GM18868 (cell line): ENCODE results near the gene NRGN.

Experiments used
- ATAC-seq: cut with Tn5 transposase; IDR thresholded peaks from one replicate; pipeline ENCODE4 v1.9.1; 2021; ENCODE audit warnings: mild to moderate bottlenecking, moderate library complexity; ENCODE audit not compliant: unreplicated experiment

NRGN gene

DNA sequence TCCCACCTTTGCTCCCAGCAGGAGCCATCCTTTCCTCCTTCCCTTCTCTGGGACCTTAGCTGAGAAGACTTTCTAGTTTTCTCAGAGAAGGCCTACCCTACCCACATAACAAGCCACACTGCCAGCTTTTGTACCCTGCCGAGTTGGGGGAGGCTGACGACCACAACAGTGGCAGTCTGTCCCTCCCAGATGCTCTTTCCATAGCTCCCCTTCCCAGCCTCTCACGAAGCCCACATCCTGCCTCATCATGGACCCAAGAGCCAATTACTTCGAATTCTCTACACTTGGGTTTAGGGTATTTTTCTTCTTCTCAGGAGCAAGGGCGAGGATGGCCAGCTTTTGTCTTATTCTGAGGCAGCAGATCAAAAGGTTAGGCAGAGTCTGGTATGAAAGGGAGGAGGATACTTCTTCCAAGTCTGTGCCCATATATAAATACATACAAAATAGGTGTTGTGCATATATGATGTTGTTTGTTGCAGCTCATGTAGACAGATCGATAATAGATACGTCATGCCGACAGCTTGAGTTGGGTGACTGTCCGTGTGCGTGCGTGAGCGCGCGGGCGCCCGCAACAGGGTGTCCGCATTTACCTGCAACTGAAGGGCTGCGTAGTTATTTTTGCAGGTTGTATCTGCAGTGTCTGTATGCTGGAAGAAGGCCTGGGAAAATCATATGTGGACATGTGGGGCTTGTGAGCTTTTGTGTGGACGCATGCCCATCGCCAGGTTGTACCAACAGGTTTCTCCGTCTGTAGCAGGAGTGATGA, 846 bp upstream of the NRGN start:
- no peak for ATAC-seq

DNA sequence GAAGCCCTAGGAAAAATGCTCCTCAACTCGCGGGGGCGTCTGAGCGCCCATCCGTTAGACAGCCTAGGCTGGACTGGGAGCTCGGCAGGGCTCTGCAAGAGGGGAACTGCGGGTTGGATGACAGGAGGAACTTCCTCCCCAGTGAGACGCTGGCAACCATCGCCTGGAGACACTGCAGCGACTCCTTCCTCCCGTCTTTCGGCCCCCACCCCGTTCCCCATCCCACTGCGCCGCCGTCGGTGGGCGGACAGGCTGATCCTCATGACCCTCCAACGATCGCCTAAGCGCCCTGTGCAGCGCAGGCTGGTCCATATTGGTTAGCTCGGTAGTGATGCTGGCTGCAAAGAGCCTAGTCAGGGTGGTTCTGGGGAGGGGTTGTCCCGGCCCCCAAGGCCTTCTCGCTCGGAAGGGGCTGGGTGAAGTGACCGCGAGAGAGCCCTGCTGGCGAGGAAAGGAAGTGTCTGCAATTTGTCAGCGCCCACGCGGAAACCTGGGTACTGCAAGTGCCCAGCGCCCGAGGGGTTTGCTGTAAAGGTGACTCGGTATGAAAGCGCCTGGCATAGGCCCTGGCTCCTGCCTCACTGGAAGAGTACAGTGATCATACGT, 638 bp downstream of the NRGN start:
- ATAC-seq: peak; percentile 41

DNA sequence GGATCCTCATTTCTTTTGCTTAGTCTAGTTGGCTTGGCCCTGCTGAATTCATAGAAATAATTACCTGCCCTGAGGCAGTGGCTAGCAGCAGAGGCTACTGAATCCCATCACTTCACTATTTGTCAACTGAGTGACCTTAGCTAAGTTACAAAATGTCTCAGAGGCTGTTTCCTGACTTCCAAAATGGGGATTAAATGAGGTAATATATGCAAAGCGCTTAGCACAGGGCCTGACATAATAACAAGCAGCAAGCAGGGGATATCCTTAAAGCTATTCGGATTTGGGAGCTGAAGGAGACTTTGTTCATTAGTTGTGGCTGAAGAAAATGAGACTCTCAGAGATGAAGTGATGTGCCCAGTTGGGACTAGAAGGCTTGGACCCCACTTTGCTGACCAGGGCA, 2.8 kb downstream of the NRGN start:
- ATAC-seq: no peak

GRCh38 chr11:124743050-124743449, 3.3 kb downstream of the NRGN start:
- no peak for ATAC-seq

DNA sequence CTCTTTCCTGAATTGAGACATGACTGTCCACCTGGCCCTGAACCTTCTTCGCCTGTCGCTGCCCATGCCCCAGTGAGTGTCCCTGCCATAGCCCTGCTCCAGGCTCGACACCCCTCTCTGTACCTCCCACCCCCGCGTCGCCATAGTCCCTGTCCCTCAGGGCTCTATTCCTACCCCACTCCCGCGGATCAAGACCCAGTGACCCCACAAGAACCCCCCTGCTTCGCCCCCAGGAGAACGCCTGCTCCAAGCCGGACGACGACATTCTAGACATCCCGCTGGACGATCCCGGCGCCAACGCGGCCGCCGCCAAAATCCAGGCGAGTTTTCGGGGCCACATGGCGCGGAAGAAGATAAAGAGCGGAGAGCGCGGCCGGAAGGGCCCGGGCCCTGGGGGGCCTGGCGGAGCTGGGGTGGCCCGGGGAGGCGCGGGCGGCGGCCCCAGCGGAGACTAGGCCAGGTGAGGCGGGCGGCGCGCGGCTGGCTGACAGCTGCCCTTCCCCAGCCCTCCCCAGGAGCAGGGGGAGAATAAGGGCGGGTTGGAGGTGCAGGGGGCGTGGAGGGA, 5.6 kb downstream of the NRGN start:
- ATAC-seq: no peak

DNA sequence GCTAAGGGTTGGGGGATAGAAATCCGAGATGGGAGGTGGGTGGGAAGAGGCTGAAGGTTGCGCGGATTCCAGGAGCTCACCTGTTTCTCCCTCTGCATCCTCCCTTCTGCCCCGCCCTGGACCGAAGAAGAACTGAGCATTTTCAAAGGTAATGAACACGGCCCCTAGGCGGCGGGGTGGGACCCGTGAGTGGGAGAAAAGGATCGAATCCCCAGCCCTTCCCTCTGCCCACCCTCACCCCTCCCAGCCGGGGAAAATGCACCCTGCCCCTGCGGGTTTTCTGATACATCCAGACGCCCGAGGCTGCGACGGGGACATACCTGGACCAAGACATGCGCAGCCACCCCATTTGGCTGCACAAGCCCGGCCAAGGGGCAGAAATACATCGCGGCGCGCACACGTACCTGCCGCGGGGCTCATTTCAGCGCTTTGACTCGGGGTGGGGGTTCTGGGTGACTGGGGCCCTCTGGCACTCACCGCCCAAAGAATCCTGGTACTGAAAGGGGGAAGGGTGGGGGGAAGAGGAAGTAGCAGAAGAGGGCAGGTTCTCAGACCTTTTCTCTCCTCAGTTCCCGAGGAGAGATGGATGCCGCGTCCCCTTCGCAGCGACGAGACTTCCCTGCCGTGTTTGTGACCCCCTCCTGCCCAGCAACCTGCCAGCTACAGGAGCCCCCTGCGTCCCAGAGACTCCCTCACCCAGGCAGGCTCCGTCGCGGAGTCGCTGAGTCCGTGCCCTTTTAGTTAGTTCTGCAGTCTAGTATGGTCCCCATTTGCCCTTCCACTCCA, 6.3 kb downstream of the NRGN start:
- peak; percentile 30 for ATAC-seq

- ATAC-seq: peak; percentile 90
These were observed 7.0 kb downstream of the NRGN start for GRCh38 chr11:124746621-124747243.

- no peak for ATAC-seq
These were observed 7.8 kb downstream of the NRGN start for GRCh38 chr11:124747406-124748099.

GRCh38 chr11:124748100-124748418, 8.3 kb downstream of the NRGN start:
- no peak for ATAC-seq

- no peak for ATAC-seq
These were observed 9.0 kb downstream of the NRGN start for GRCh38 chr11:124748481-124749343.

- ATAC-seq: no peak
These were observed 10.2 kb downstream of the NRGN start for GRCh38 chr11:124749912-124750311.

- ATAC-seq: no peak
These were observed 11.6 kb downstream of the NRGN start for GRCh38 chr11:124751391-124751740.

DNA sequence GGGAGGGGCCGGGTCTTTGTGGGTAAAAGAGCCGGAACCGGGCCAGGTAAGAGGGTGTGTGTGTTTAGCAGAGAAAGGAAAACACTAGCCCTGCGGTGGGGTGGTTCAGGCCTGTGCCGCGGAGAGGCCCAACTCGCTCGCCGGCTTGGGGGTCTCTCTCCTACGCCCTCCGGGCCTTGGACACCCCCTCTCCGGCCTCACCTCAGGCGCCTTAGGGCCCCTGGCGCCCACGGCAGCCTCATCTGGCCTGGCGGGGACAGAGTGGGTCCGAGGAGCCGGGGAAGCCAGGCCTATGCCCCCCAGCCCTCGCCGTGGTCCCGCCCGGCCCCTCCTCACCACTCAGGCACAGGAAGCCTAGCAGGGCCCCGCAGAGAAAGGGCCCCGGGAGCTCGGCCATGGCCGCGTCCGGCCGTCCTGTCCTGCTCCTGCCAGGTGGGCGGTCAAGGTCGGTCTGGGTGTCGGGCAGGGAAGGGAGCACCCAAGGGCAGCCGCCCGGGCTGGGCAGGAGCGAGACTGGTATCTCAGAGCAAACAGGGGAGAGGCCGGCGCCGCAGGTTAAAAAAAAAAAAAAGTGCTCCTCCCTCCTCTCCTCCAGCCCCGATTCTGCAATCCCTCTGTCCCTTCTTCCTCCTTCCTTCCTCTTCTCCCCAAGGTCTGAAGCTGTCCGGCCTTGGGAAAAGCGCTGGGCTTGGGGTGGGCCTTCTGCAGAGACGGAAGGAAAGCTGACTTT, 12.2 kb downstream of the NRGN start, which contains the start of gene VSIG2:
Gene VSIG2 (minus strand): TSS at position 515 of the 730 bp plus-strand sequence. CDS start 118 bp downstream, at position 397.
- no peak for ATAC-seq

DNA sequence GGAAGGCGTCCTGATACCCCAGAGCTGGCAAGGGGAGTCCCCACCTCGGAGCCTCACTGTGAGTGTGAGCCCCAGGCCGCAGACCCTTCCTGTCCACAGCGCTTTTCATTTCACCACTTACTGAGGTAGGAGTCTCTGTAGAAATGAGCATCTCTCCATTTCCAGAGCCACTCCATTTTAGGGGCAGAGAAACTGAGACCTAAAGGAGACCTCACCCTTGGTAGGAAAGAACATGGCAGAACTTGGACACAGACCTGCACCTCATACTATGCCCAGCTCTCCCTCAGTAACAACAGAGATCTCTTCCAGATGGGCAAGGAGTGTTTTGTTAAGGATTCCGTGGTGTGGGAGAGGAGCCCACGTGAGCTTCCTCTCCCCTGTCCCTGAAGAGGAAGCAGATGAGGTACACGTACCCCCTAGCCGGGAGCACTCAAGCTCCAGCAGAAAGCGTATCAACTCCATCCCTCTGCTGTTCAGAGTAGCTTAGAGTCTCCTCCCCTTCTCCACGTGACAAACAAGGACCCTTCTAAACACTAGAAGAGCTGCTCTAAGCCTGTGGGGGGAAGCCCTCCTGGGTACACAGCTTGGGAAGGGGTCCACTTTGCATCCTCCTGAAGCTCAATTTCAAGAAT, 12.8 kb downstream of the NRGN start:
- ATAC-seq: no peak

GRCh38 chr11:124753205-124753604, 13.5 kb downstream of the NRGN start:
- no peak for ATAC-seq

DNA sequence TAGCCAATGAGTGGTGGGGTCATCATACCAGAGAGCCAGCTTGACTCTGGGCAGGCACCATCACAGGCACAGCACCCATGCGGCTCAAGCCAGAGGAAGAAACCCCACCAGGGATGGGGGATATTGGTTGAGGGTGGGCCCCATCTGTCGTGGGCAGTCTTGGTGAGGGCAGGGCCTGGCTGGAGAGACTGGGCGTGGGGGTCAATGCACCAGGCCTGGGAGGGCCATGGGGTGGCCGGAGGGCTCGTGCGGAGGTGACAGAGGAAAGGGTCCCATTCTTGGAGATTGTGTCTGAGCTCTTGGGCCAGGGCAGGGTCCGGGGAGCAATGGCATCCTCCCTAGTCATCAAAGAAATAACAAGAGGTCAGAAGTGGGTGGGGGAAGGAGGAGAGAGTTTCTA, 13.9 kb downstream of the NRGN start:
- no peak for ATAC-seq

- no peak for ATAC-seq
These were observed 14.6 kb downstream of the NRGN start for GRCh38 chr11:124754309-124754708.

GRCh38 chr11:124754710-124755109, 15.0 kb downstream of the NRGN start:
- ATAC-seq: no peak
